MM.1S (cell line): ENCODE measurements around the gene AGXT.

Experiments used
- CTCF ChIP-seq: fragments of 300-600 bp; sonication (generic); IDR thresholded peaks from 2 replicates; pipeline ENCODE4 v1.5.1; 2016; ENCODE audit warnings: antibody characterized with exemption, low read length, mixed read lengths
- EZH2phosphoT487 ChIP-seq: fragments of 300-600 bp; sonication (generic); IDR thresholded peaks from 2 replicates; pipeline ENCODE4 v1.6.1; 2018; ENCODE audit warnings: antibody characterized with exemption, low read length

GRCh38 chr2:240906911-240907590 lies 38.4 kb downstream of the AGXT start:
- TF ChIP-seq CTCF (no peak), EZH2phosphoT487 (no peak)
